HepG2 (cell line): Measurements from ENCODE around the gene LGALS3. TPM values are rescaled to one million over a fixed set of nuclear protein-coding genes. Genes with fewer than 3 reads are reported as not detected.

Experiments
- ATAC-seq: fragments of 200-7000 bp; cut with Tn5 transposase; 3 replicates; pipeline ENCODE4 v1.9.1; 2020; ENCODE audit warnings: mild to moderate bottlenecking, moderate library complexity
- BruUV-seq: library from RNA; stranded (reverse); fragments of 400-500 nt; replicated peaks from 2 replicates; lab custom pipeline; 2021; lab: Mats Ljungman, UMichigan
- CTCF ChIA-PET: fragments of 300-600 bp; formaldehyde crosslinking; extraction: SDS; loops from one replicate; lab custom pipeline; 2021; ENCODE audit warnings: low total read pairs, inconsistent platforms, low intra/inter-chr PET ratio; lab: Yijun Ruan, JAX
- POLR2A ChIA-PET: fragments of 350-600 bp; sonication (Branson Sonifier 250); formaldehyde crosslinking; loops from one replicate; lab custom pipeline; 2020; ENCODE audit warnings: antibody characterized with exemption, inconsistent platforms; lab: Yijun Ruan, JAX
- DNase-seq: peaks from one replicate; pipeline ENCODE4 v3.0.0-alpha.2; 2015; ENCODE audit warnings: low spot score
- FAIRE-seq: peaks from 3 replicates; lab custom pipeline; 2011; peaks lifted over from hg19 to GRCh38; lab: Jason Lieb, UNC
- H2AFZ ChIP-seq: one replicate; pipeline ENCODE4 v1.6.1; 2011; ENCODE audit warnings: low read length, inconsistent platforms
- H3K27ac ChIP-seq: fragments of 300-600 bp; 3 replicates; pipeline ENCODE4 v1.8.0; 2011; ENCODE audit warnings: mixed run types, mild to moderate bottlenecking, mixed read lengths, low read length, inconsistent platforms; ENCODE audit not compliant: insufficient read depth; ENCODE audit errors: extremely low read length
- H3K27me3 ChIP-seq, 2 experiments: fragments of 200-600 bp in 1 of 2; 2 replicates in 1 of 2; 3 replicates in 1 of 2; pipeline versions ENCODE4 v1.6.0 to v1.8.0; 2011; ENCODE audit warnings: low read length in 2 of 2, mild to moderate bottlenecking in 2 of 2, moderate library complexity in 2 of 2, inconsistent platforms in 1 of 2; ENCODE audit not compliant: insufficient read depth in 2 of 2, control insufficient read depth in 1 of 2
- H3K36me3 ChIP-seq, 2 experiments: fragments of 200-600 bp in 1 of 2; replicated peaks in 1 of 2; 2 replicates in 1 of 2; 3 replicates in 1 of 2; pipeline versions ENCODE4 v1.5.1 to v1.8.0; 2011; ENCODE audit warnings: low read length in 2 of 2, inconsistent platforms in 1 of 2; ENCODE audit not compliant: insufficient read depth in 2 of 2, control insufficient read depth in 1 of 2
- H3K4me1 ChIP-seq: 2 replicates; pipeline ENCODE4 v1.5.1; 2012; ENCODE audit warnings: low read length, inconsistent platforms; ENCODE audit not compliant: insufficient read depth
- H3K4me2 ChIP-seq: 2 replicates; pipeline ENCODE4 v1.6.0; 2011; ENCODE audit warnings: low read depth, low read length, inconsistent platforms
- H3K4me3 ChIP-seq, 3 experiments: fragments of 200-600 bp in 1 of 3; sonication (generic), shearing (Covaris generic) in 1 of 3; replicated peaks in 1 of 3; 2 replicates each; pipeline ENCODE4 v1.5.1; 2011 to 2016; ENCODE audit warnings: low read length in 3 of 3, inconsistent platforms in 2 of 3, low read depth in 2 of 3, mild to moderate bottlenecking in 2 of 3, control low read depth in 1 of 3, mixed read lengths in 1 of 3; ENCODE audit not compliant: insufficient read depth in 1 of 3
- H3K79me2 ChIP-seq: one replicate; pipeline ENCODE4 v1.6.1; 2011; ENCODE audit warnings: low read length, inconsistent platforms; ENCODE audit not compliant: insufficient read depth
- H3K9ac ChIP-seq: 2 replicates; pipeline ENCODE4 v1.6.0; 2011; ENCODE audit warnings: mild to moderate bottlenecking, low read depth, low read length, inconsistent platforms; ENCODE audit not compliant: insufficient read depth
- H3K9me3 ChIP-seq: 2 replicates; pipeline ENCODE4 v1.5.1; 2012; ENCODE audit warnings: mild to moderate bottlenecking, low read length
- H4K20me1 ChIP-seq: 2 replicates; pipeline ENCODE4 v1.6.0; 2011; ENCODE audit warnings: inconsistent platforms, mild to moderate bottlenecking, low read length, moderate library complexity; ENCODE audit not compliant: insufficient read depth
- IRF1 ChIP-seq: sonication (generic); formaldehyde crosslinking; IDR thresholded peaks from 2 replicates; pipeline ENCODE4 v1.4.0; 2020; ENCODE audit warnings: low read depth, mild to moderate bottlenecking, missing genetic modification reagents
- MXI1 ChIP-seq: IDR thresholded peaks from 3 replicates; pipeline ENCODE4 v1.6.1; 2012; ENCODE audit warnings: low read depth, low read length, inconsistent platforms, borderline replicate concordance
- PCBP1 ChIP-seq: fragments of 200-400 bp; formaldehyde crosslinking; IDR thresholded peaks from 2 replicates; pipeline ENCODE4 v1.6.1; 2017; ENCODE audit warnings: mild to moderate bottlenecking, low read depth, low read length, borderline replicate concordance
- YY1 ChIP-seq: IDR thresholded peaks from 2 replicates; pipeline ENCODE4 v1.6.1; 2011; ENCODE audit warnings: low read length, low read depth, moderate library complexity, mild to moderate bottlenecking; ENCODE audit not compliant: insufficient read depth, insufficient replicate concordance
- ZNF362 ChIP-seq: sonication (generic); formaldehyde crosslinking; IDR thresholded peaks from 2 replicates; pipeline ENCODE4 v1.4.0; 2020; ENCODE audit warnings: missing genetic modification reagents, mild to moderate bottlenecking, borderline replicate concordance
- ZNF431 ChIP-seq: sonication (generic); formaldehyde crosslinking; IDR thresholded peaks from 2 replicates; pipeline ENCODE4 v1.9.0; 2022; ENCODE audit warnings: missing genetic modification reagents, low read depth, mild to moderate bottlenecking, borderline replicate concordance
- WGBS: methylation state at CpG from one replicate; pipeline ENCODE4 v1.1.6; 2017; ENCODE audit warnings: low lambda C conversion rate; 5-methylcytosine and 5-hydroxymethylcytosine counted together
- in situ Hi-C: cut with HindIII; loops from 2 replicates; pipeline ENCODE4 v1.10.0; 2017; ENCODE audit warnings: low pct_unique_long_range_greater_than_20kb; ENCODE audit not compliant: extremely low pct_ligation_motif_present
- intact Hi-C: fragments of 100-400 bp; cut with micrococcal nuclease; formaldehyde crosslinking; loops from one replicate; pipeline ENCODE4 v1.10.0; 2022; ENCODE audit not compliant: unreplicated experiment
- polyA plus RNA-seq, 8 experiments: library from polyadenylated mRNA; depleted of rRNA in 3 of 8; stranded (reverse) in 7 of 8; unstranded in 1 of 8; fragments of >200 nt; fragmentation: Illumina TruSeq in 4 of 8; extraction: Trizol in 4 of 8; gene quantifications; 2 replicates each; pipeline versions ENCODE4 v1.2.1 to v1.2.3, GENCODE V29; 2011 to 2016; ENCODE audit warnings: low read depth in 4 of 8, missing spikeins in 1 of 8, mixed read lengths in 1 of 8; ENCODE audit not compliant: insufficient read depth in 1 of 8
- total RNA-seq, 5 experiments: library from RNA; depleted of rRNA; stranded (reverse); fragments of >200 nt; fragmentation: Illumina TruSeq; extraction: Trizol; gene quantifications; 2 replicates each; pipeline ENCODE4 v1.2.3, GENCODE V29; 2016; ENCODE audit warnings: low read depth in 1 of 5

LGALS3 gene
- total and polyA plus RNA-seq, 2 of the 13 experiments (the other 11 are each of a cell fraction or from before 2014, with no cell fraction given) = 5.0 to 97.4 TPM

GRCh38 chr14:55180434-55180833 is 51.4 kb downstream of the LGALS3 start:
- no TSS peak for BruUV-seq
- H3K4me3 ChIP-seq = no peak overlapping the region
- ChIA-PET CTCF (no interaction called here), POLR2A (no interaction called here)
- no peaks in the 10 kb centered on the region for H3K79me2 ChIP-seq
- in situ Hi-C loops = no loop called here
- no peaks in the 10 kb centered on the region for H3K4me1 ChIP-seq
- no peak overlapping the region for H2AFZ ChIP-seq
- H3K27ac ChIP-seq = no peak overlapping the region
- no peak overlapping the region for H3K4me2 ChIP-seq
- no peak overlapping the region for H3K9ac ChIP-seq
- no peaks in the 10 kb centered on the region for H3K27me3 ChIP-seq
- ATAC-seq = no peak
- H4K20me1 ChIP-seq = no peaks in the 10 kb centered on the region; the same call in 1 of the 2 replicates
- 100% methylated on average over 4 of the region's 4 CpGs for WGBS
- TF ChIP-seq PCBP1 = no peak
- no peak for FAIRE-seq
- H3K9me3 ChIP-seq = no peaks in the 10 kb centered on the region
- no peak for DNase-seq
- H3K36me3 ChIP-seq = peaks cover 7 to 56% of the 10 kb centered on the region in 2 experiments
- intact Hi-C loops = no loop called here

GRCh38 chr14:55188686-55189295 is 59.7 kb downstream of the LGALS3 start:
- BruUV-seq = no TSS peak
- ATAC-seq = no peak
- intact Hi-C loops (no loop called here), in situ Hi-C loops (no loop called here)
- no peak overlapping the region for H3K27ac ChIP-seq
- no peak for FAIRE-seq
- POLR2A ChIA-PET = no interaction called here
- no peaks in the 10 kb centered on the region for H3K9me3 ChIP-seq
- 98% methylated on average over 4 of the region's 4 CpGs for WGBS
- H3K4me2 ChIP-seq = no peak overlapping the region
- no peak overlapping the region for H3K4me3 ChIP-seq
- no peak overlapping the region for H2AFZ ChIP-seq
- H4K20me1 ChIP-seq = no peaks in the 10 kb centered on the region
- H3K9ac ChIP-seq = no peak overlapping the region
- H3K79me2 ChIP-seq = peaks cover 39% of the 10 kb centered on the region
- 0 out of 5 replicates have a peak, but pooled peaks cover 0 to 14% of the 10 kb centered on the region in 2 experiments for H3K36me3 ChIP-seq
- H3K27me3 ChIP-seq = no peaks in the 10 kb centered on the region; a peak in 1 of 5 replicates
- TF ChIP-seq ZNF362 (CRISPR knock-in tag) (no peak), IRF1 (CRISPR knock-in tag) (no peak), MXI1 (no peak), ZNF431 (CRISPR knock-in tag) (no peak), YY1 (no peak)
- TF ChIP-seq, all 625 proteins: peak for 0
- CTCF ChIA-PET = no interaction called here
- H3K4me1 ChIP-seq = peaks cover 16% of the 10 kb centered on the region
- no peak for DNase-seq
